ENCODE measurements around the gene SYT2. TPM values are rescaled to one million over a fixed set of nuclear protein-coding genes. Genes with fewer than 3 reads are reported as not detected.

SYT2 gene
- total RNA-seq, 4 donors from 2014 or later = 0.19 TPM; not detected in 3

DNA sequence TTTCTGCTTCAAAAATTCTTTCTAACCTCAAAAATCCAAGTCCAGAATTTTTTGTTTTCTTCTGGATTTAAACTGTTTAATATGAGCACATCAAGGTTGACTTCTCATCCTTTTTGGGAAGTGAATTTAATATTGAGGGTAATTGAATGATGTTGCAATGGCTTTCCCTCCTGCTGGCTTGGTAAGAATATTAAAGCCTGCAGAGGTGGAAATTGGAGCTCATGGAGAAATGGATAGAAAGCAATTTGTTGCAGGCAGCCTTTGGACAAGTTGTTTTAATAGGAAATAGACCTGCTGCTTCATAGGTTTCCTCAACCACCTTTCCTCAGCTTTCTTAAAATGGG lies 124.7 kb downstream of the SYT2 start:
- TF ChIP-seq, protein P1, sequence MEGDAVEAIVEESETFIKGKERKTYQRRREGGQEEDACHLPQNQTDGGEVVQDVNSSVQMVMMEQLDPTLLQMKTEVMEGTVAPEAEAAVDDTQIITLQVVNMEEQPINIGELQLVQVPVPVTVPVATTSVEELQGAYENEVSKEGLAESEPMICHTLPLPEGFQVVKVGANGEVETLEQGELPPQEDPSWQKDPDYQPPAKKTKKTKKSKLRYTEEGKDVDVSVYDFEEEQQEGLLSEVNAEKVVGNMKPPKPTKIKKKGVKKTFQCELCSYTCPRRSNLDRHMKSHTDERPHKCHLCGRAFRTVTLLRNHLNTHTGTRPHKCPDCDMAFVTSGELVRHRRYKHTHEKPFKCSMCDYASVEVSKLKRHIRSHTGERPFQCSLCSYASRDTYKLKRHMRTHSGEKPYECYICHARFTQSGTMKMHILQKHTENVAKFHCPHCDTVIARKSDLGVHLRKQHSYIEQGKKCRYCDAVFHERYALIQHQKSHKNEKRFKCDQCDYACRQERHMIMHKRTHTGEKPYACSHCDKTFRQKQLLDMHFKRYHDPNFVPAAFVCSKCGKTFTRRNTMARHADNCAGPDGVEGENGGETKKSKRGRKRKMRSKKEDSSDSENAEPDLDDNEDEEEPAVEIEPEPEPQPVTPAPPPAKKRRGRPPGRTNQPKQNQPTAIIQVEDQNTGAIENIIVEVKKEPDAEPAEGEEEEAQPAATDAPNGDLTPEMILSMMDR (IDR thresholded peaks at IDR 0.05; ENCODE audit: low read depth) = no peak

DNA sequence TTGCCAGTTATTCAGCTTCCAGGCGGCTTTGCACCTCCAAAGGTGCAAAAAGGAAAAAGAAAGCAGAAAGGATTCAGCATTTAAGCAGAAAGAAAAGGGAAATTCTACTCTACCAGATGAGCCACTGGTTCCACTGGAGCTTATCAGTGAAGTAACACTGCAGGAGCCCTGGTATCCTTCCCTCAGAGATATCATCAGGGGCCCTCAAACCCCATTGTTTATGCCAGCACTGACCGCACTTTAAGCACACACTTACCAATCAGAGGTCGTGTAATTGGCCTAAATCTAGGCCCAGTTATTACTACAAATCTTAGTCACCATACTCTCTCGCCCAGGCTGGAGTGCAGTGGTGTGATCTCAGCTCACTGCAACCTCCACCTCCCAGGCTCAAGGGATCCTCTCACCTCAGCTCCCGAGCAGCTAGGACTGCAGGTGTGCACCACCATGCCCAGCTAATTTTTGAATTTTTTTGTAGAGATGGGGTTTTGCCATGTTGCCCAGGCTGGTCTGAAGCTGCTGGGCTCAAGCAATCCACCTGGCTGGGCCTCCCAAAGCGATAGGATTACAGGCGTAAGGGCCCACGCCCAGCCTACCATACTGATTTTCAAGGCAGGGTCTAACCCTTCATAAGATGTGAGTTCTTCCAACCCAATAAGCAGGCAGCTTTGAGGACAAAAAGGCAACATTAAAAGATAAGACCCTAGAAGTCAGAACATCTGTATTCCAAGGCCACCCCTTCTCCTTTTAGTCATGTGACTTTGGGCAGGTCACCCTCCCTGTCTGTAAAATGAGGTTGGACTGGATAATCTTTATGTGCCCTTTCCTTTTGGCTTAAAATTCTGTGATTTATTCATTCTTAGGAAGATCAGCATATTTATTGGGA lies 125.3 kb downstream of the SYT2 start:
- TF ChIP-seq, protein P1 (IDR thresholded peaks at IDR 0.05; ENCODE audit: low read depth) = no peak

DNA sequence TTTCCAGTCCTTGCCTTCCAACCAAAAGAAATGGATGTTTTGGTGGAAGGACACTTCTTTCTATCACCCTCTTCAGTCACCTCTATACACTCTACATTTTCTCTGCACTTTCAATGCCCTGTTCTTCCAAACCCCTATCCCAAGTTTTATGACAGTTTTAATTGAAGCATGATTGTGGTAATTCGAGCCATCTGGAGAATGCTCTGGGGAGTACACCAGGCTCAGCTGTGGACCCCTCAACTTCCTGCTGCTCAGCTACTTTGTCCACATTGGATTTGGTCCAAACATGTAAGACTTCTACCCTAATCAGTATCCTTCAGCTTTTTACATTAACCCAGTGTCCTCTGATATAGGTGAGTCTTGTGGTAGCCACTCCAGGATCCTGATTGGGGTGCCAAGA lies 129.6 kb downstream of the SYT2 start:
- TF ChIP-seq, protein P1 (IDR thresholded peaks at IDR 0.05; ENCODE audit: low read depth) = no peak

DNA sequence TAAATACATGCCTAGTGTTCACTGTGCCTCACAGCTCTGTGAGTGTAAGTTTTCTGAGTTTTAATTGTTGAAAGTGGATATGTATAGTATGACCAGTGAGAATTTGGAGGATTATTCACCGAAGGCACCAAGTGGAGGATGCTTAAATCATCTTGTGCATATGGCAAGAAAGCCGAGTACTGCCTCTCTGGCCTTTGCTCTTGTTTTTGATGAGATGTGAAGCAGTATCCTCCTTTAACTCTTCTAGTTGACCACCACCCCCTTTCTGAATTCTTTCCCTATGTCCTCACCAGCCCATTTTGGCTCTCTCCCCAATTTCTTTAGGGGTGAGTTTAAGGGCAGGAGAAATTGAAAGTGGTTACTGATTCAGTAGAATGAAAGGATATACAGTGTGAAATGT lies 130.4 kb downstream of the SYT2 start:
- TF ChIP-seq, protein P1 (IDR thresholded peaks at IDR 0.05; ENCODE audit: low read depth) = no peak

DNA sequence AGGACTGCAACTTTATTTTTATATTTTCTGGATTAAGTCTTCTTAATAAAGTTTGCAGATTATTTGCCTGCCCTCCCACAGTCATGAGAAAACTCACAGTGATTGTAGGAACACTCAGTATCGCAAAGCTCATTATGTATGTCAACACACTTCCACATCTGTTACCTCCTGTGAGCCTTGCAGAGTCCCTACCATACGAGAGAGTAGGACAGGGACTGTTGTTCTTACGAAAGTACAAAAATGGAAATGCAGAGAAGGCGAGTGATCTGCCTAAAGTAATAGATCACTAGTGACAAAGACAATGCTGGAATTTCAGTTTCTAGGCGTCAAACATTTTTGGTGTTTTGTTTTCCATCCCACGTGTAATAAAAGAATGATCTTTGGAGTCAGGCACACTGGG lies 131.7 kb downstream of the SYT2 start:
- TF ChIP-seq, protein P1 (IDR thresholded peaks at IDR 0.05; ENCODE audit: low read depth) = no peak

DNA sequence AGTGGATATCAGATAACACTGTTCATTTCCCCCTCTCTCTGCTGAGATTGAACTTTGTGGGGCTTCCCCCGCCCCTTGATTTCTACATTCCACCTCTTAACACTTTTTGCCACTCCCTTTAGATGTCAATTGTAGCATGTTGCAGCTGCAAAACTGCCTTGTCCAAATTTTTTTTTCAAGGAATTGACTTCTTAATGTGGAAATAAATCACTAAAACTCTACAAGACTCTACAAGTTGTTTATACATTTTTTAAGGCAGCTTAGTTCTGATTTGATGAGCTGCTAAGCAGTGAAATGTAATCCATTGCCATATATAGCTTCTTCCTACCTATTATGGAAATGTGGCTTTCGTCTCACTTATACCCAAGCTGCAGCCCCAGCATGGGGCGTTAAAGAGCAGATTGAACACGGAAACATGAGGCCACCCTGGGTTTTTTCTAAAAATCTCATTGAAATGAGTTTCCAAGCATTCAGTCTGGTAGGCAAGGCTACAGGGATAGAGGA lies 132.2 kb downstream of the SYT2 start:
- TF ChIP-seq, protein P1 (IDR thresholded peaks at IDR 0.05; ENCODE audit: low read depth) = no peak

DNA sequence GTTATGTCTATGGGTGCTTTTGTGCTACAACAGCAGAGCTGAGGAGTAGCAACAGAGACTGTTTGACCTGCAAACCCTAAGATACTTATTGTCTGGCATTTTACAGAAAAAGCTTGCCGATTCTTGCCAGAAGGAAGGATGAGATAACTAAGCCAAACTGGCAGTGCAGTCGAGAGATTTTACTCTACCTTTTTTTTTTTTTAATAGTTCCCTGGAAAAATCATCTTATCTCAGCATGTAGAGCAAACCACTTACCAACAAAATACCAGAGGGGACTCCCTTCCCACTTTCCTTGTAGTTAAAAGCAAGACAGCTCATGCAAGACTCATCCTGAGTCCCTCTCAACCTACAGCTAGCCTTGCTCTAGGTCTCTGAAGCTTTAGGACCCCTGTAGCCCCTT lies 132.9 kb downstream of the SYT2 start:
- TF ChIP-seq, protein P1 (IDR thresholded peaks at IDR 0.05; ENCODE audit: low read depth) = no peak

Data from subcutaneous adipose tissue (tissue), 4 donors.